Measurements from ENCODE around the gene C1QA.

DNA sequence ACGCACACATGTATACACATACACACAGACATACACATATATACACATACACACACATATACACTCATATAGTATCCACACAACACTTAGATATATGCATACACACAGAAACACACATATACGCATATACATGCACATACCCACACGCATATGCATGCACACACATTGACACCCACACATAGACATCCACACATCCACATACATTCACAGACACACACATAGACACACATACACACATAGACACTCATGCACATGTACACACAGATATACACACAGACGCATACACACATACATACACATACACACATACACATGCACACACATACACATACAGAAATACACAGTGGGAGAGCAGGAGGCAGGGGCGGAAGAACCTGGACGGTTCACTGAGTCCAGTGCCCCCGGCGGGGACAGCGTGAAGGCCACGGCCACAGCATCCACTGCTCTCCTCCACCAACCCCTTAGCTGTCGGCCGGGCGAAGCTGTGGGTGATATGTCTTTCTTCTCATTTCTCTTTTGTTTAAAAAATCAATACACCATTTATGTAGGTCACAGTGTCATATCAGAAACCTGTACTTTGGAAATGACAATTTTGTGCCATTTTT is 13.8 kb downstream of the C1QA start:
- TF ChIP-seq, protein P1, sequence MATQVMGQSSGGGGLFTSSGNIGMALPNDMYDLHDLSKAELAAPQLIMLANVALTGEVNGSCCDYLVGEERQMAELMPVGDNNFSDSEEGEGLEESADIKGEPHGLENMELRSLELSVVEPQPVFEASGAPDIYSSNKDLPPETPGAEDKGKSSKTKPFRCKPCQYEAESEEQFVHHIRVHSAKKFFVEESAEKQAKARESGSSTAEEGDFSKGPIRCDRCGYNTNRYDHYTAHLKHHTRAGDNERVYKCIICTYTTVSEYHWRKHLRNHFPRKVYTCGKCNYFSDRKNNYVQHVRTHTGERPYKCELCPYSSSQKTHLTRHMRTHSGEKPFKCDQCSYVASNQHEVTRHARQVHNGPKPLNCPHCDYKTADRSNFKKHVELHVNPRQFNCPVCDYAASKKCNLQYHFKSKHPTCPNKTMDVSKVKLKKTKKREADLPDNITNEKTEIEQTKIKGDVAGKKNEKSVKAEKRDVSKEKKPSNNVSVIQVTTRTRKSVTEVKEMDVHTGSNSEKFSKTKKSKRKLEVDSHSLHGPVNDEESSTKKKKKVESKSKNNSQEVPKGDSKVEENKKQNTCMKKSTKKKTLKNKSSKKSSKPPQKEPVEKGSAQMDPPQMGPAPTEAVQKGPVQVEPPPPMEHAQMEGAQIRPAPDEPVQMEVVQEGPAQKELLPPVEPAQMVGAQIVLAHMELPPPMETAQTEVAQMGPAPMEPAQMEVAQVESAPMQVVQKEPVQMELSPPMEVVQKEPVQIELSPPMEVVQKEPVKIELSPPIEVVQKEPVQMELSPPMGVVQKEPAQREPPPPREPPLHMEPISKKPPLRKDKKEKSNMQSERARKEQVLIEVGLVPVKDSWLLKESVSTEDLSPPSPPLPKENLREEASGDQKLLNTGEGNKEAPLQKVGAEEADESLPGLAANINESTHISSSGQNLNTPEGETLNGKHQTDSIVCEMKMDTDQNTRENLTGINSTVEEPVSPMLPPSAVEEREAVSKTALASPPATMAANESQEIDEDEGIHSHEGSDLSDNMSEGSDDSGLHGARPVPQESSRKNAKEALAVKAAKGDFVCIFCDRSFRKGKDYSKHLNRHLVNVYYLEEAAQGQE (IDR thresholded peaks at IDR 0.05; ENCODE audit: borderline replicate concordance): no peak
- TF ChIP-seq, protein P2, sequence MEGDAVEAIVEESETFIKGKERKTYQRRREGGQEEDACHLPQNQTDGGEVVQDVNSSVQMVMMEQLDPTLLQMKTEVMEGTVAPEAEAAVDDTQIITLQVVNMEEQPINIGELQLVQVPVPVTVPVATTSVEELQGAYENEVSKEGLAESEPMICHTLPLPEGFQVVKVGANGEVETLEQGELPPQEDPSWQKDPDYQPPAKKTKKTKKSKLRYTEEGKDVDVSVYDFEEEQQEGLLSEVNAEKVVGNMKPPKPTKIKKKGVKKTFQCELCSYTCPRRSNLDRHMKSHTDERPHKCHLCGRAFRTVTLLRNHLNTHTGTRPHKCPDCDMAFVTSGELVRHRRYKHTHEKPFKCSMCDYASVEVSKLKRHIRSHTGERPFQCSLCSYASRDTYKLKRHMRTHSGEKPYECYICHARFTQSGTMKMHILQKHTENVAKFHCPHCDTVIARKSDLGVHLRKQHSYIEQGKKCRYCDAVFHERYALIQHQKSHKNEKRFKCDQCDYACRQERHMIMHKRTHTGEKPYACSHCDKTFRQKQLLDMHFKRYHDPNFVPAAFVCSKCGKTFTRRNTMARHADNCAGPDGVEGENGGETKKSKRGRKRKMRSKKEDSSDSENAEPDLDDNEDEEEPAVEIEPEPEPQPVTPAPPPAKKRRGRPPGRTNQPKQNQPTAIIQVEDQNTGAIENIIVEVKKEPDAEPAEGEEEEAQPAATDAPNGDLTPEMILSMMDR (IDR thresholded peaks at IDR 0.05; ENCODE audit: poor library complexity, severe bottlenecking): no peak
- no peak for TF ChIP-seq EP300 (conservative IDR thresholded peaks at IDR 0.05; ENCODE audit: poor library complexity, severe bottlenecking)
- TF ChIP-seq EZH2 (IDR thresholded peaks at IDR 0.05; ENCODE audit: borderline replicate concordance, insufficient read depth, low read length, poor library complexity, severe bottlenecking): no peak
- TF ChIP-seq POLR2AphosphoS5 (IDR thresholded peaks at IDR 0.05): no peak

Data from neural cell (in vitro differentiated cells).